ENCODE measurements around the gene POFUT1. TPM values are rescaled to one million over a fixed set of nuclear protein-coding genes. Genes with fewer than 3 reads are reported as not detected.
A peak's percentile ranks its signal among the peaks of the same experiment; 100 is the strongest.
"Not testable (repeated sequence)": the region's sequence is repeated elsewhere in the genome, so short reads cannot be mapped to it uniquely, and the experiment has no call there.

The POFUT1 gene
- total RNA-seq, 1 experiment from 2014 or later = 111 TPM

DNA sequence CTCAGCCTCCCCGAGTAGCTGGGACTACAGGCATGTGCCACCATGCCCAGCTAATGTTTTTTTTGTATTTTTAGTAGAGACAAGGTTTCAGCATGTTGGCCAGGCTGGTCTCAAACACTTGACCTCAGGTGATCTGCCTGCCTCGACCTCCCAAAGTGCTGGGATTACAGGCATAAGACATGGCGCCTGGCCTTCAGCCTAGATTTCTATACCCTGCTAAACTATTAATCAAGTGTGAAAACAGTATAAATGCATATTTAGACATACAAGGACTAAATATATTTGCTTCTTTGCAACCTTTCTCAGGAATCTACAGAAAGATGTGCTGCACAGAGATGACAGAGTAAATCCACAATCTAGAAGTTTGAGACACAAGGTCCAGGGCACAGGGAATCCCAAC, 67.5 kb downstream of the POFUT1 start:
- not testable (repeated sequence) for DNase-seq (ENCODE audit: low read depth)

DNA sequence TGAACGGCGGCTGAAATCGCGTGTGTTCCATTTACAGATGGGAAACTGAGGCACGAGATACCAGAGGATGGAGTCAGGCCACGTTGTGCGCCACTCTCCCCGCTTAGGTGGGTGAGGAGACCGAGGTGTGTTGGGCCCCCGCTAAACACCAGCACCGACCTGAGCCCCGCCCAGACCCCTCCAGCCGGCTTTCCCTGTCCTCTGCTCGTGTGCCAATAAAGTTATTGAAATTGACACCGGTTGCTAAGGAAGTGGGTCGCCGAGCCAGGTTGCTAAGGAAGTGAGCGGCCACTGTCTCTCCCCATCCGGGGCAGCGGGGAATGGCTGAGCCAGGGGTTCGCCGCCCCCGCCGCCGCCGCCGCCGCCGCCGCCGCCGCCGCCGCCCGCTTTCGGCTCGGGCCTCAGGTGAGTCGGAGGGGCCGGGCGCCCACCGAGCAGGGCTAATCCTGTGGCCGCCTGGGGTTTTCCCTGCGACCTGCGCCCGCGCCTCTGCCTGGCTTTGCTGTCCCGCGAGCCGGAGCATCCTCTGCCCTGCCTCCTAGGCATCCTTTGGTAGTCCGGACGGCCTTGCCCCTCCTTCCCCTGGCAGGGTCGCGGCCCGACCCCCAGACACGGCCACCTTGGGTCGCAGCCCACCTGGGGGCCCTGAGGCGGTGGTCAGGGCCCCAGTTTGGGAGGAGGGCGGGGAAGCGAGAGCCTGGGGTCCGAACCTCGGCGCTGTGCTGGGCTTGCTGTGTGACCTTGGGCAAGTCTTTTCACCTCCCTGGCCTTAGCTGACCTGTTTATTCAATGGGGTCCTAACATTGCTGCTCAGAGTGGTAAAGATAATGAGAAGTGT, 69.9 kb downstream of the POFUT1 start, which contains the start of gene KIF3B:
TSS of gene KIF3B (plus strand) at position 291 of the 838 bp plus-strand sequence. CDS start 32,127 bp downstream, outside the sequence.
- peak; percentile 94 for DNase-seq (ENCODE audit: low read depth)

DNA sequence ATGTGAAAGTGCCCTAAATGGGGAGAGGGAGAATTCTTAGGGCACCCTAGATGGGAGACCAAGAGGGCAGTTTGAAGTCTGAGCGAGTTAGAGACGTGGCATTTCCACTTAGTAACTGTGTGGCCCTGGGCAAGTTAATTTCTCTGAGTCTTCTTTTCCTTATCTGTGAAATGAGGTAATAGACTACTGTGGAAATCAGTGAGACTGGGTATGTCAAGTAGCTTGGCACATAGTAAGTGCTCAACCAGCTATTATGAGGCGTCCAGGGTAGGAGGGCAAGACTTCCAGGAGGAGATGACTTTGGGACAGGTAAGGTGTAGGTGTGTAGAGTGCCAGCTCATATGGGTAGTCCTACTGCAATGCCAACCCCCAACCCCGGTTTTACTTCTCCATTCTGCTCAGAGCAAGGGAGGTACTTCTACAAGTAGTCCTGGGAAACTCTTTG, 70.5 kb downstream of the POFUT1 start:
- peak; percentile 13 for DNase-seq (ENCODE audit: low read depth)

DNA sequence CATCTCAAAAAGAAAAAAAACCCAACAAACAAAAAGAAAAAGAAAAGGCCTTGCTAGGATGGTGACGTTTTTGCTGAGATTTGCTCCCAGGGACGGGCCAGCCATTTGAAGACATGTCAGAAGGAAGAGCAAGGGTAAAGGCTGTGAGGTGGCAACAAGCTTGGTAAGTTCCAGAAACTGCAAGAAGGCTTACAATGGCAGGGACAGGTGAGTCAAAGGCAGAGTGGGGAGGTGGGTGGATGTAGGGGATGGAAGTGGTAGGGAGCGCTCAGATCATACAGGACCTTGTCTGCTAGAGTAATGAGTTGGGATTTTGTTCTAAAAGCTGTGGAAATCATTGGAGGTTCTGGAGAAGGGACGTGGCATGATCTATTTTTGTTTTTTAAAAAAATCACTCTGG, 74.0 kb downstream of the POFUT1 start:
- DNase-seq (ENCODE audit: low read depth) = no peak

DNA sequence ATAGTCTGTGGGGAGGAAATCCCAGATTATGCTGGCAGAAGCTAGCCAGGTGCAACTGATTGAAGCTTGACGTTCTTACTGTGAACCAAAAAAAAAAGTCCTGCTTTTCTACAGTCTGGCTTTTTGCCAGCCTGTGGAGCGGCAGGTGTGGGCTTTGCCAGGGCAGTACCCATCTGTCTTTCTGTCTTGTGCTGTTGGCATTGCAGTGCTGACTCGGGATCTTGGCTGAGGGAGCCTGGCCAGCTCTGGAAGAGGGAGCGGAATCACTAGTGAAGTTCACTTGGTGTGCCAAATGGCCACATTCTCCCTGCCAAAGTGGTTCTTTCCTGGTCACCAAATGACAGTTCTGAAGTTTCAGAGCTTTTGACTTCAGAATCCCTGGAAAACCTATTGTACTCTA, 74.8 kb downstream of the POFUT1 start:
- DNase-seq (ENCODE audit: low read depth) = no peak

DNA sequence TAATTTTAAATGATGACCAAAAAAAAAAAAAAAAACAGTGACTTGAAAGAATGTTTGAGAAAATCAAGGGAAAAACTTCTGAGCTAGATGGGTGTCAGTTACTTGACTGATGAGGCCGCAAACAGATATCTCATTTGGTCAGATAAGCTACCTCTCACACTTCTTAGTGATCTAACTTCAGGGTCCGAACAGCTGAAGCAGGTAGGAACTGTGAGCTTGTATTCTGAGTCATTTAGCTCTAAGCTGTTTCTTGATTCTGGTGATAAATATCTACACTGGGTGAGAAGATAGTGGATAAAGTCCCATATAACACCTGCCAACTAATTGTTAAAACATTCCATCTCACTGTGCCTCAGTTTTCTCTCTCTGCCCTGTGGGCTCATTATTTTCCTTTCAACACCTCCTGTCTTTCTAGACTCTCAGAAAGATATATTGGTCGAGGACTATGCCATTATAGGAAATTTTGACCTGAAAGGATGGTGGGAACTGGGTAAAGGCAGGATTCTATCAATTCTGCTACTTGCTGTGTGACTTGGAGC, 77.5 kb downstream of the POFUT1 start:
- DNase-seq (ENCODE audit: low read depth) = no peak

DNA sequence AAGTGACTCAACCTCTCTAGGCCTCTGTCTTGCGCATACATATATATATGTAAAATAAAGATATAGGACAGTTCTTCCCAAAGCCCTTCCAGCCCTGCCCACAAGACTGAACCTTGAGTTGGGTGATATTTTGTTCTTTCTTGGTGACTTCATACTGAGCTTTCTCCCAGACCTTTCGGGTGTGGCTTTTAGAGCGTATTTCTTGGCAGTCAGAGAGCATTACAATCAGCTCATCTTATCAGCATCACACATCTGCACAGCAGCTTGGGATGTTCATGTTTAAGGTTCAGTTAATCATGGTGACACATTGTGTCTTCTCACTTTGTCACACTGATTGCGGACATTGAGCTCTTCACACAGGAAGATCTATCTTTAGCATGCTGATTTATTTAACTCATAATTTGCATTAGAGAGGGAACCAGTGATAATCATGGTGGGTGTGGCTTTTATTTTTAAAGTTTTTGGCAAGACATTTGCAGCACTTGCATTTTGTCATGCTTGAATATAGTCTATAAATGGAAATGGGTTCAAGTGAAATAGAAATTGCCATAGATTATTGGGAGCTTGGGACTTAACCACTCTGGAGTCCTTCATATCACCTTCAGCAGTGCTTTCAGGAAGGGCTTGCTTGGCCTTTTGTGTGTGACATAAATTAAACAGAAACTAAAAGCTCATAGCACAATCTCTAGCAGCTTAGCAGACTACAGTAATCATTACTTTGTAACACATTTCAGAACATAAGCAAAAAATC, 78.1 kb downstream of the POFUT1 start:
- peak; percentile 31 for DNase-seq (ENCODE audit: low read depth)

DNA sequence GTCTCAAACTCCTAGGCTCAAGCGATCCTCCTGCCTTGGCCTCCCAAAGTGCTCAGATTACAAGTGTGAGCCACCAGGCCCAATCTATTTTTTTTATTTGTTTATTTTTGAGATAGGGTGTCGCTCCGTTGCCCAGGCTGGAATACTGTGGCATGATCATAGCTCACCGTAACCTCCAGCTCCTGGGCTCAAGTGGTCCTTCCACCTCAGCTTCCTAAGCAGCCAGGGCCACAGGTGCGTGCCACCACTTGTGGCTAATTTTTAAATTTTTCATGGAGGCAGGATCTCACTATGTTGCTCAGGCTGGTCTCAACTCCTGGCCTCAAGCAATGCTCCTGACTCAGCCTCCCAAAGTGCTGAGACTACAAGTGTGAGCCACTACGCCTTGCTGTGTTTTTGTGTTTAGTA, 79.6 kb downstream of the POFUT1 start:
- DNase-seq (ENCODE audit: low read depth) = no peak

Other genes starting within 250 kb of the POFUT1 start
- 0.05 TPM in 1 of 2 replicates, not detected in the other for gene XKR7, start 239.7 kb upstream of the POFUT1 start, total RNA-seq (2014; rRNA removed; shearing (Covaris generic))
- not detected in 2 replicates for gene CCM2L, start 197.4 kb upstream of the POFUT1 start, total RNA-seq (2014; rRNA removed; shearing (Covaris generic))
- 0.27 TPM in 1 of 2 replicates, not detected in the other for gene HCK, start 155.6 kb upstream of the POFUT1 start, total RNA-seq (2014; rRNA removed; shearing (Covaris generic))
- gene TM9SF4, start 98.2 kb upstream of the POFUT1 start, total RNA-seq (2014; rRNA removed; shearing (Covaris generic)) = 60.2 and 77.4 TPM in 2 replicates
- gene PLAGL2, start 137 bp upstream of the POFUT1 start, total RNA-seq (2014; rRNA removed; shearing (Covaris generic)) = 6.2 and 7.7 TPM in 2 replicates
- gene KIF3B, start 69.8 kb downstream of the POFUT1 start, total RNA-seq (2014; rRNA removed; shearing (Covaris generic)) = 20.3 and 28.4 TPM in 2 replicates
- 27.4 and 43.5 TPM in 2 replicates for gene ASXL1, start 150.5 kb downstream of the POFUT1 start, total RNA-seq (2014; rRNA removed; shearing (Covaris generic))